Progenitor cell of endocrine pancreas (in vitro differentiated cells): ENCODE results near the gene TAL2. TPM values are rescaled to one million over a fixed set of nuclear protein-coding genes. Genes with fewer than 3 reads are reported as not detected.

Experiments used
- DNase-seq: peaks from one replicate; pipeline ENCODE4 v3.0.0; 2021; ENCODE audit warnings: low spot score; ENCODE audit not compliant: unreplicated experiment
- H3K27ac Mint-ChIP-seq: 2 replicates; pipeline ENCODE4 v1.8.0; 2021; ENCODE audit warnings: mild to moderate bottlenecking, moderate library complexity, mixed read lengths
- H3K27me3 Mint-ChIP-seq: 2 replicates; pipeline ENCODE4 v1.8.0; 2021; ENCODE audit warnings: mixed read lengths
- H3K36me3 Mint-ChIP-seq: 2 replicates; pipeline ENCODE4 v1.8.0; 2022; ENCODE audit warnings: mixed read lengths; ENCODE audit not compliant: insufficient read depth
- H3K4me1 Mint-ChIP-seq: 2 replicates; pipeline ENCODE4 v1.8.0; 2021; ENCODE audit warnings: low read depth, mixed read lengths
- H3K4me3 Mint-ChIP-seq: 2 replicates; pipeline ENCODE4 v1.8.0; 2021; ENCODE audit warnings: low read depth, mild to moderate bottlenecking, moderate library complexity, mixed read lengths
- H3K9me3 Mint-ChIP-seq: 2 replicates; pipeline ENCODE4 v1.8.0; 2021; ENCODE audit warnings: low read depth, mixed read lengths
- total RNA-seq: library from RNA; stranded (reverse); gene quantifications from 2 replicates; pipeline ENCODE4 v1.2.1, GENCODE V29; 2021
- TF ChIP-seq, protein P1 (sequence below): fragments of 200-600 bp; sonication (generic); IDR thresholded peaks from one replicate; pipeline ENCODE4 v1.5.0; 2021; ENCODE audit warnings: antibody characterized with exemption, mild to moderate bottlenecking; ENCODE audit not compliant: unreplicated experiment

The TAL2 gene
- total RNA-seq, 1 donor from 2014 or later: 2.2 TPM

DNA sequence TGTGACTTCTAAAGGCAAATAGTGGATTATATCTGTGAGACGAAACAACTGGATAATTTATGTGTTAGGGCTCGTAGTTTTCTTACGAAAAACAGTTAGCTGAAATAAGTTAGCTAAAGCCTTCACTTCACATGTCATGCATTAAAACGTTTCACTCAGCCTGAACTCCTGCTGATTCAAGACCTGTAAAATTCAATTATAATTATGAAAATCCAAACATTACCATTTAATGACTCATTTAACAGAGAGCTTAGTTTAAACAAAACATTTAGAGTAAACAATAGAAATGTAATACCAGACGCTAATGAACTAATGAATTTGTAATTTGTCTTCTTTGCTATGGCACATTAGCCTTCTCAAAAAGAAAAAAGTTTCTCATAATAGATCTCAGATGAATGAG lies 1.7 kb downstream of the TAL2 start:
- TF ChIP-seq, protein P1, sequence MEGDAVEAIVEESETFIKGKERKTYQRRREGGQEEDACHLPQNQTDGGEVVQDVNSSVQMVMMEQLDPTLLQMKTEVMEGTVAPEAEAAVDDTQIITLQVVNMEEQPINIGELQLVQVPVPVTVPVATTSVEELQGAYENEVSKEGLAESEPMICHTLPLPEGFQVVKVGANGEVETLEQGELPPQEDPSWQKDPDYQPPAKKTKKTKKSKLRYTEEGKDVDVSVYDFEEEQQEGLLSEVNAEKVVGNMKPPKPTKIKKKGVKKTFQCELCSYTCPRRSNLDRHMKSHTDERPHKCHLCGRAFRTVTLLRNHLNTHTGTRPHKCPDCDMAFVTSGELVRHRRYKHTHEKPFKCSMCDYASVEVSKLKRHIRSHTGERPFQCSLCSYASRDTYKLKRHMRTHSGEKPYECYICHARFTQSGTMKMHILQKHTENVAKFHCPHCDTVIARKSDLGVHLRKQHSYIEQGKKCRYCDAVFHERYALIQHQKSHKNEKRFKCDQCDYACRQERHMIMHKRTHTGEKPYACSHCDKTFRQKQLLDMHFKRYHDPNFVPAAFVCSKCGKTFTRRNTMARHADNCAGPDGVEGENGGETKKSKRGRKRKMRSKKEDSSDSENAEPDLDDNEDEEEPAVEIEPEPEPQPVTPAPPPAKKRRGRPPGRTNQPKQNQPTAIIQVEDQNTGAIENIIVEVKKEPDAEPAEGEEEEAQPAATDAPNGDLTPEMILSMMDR: no peak
- H3K9me3 Mint-ChIP-seq: no peaks in the 10 kb centered on the region
- peaks cover 2% of the 10 kb centered on the region for H3K4me1 Mint-ChIP-seq
- H3K27me3 Mint-ChIP-seq: peaks cover 47% of the 10 kb centered on the region
- H3K36me3 Mint-ChIP-seq: no peaks in the 10 kb centered on the region
- no peak overlapping the region for H3K4me3 Mint-ChIP-seq
- no peak for DNase-seq
- H3K27ac Mint-ChIP-seq: no peak overlapping the region

DNA sequence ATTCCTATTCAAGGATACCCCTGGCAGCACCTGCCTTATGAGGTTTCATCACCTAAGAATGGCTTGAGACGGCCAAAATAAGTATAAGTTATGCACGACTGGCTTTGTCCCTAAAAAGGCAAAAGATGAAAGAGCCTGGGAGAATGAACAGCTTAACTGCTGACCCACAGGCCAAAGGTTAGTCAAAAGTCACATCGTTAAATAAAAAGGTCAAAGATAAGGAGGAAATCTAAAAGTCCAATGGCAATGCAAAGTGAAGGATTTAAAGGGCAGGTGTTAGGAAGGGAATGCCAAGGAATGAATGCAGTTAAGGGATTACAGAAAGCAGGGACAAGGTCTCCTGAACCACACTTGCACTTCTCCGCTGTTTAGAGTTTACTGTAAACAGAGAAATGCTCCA lies 5.6 kb downstream of the TAL2 start:
- Mint-ChIP-seq H3K4me1 (peaks cover 2% of the 10 kb centered on the region), H3K4me3 (no peak overlapping the region), H3K9me3 (no peaks in the 10 kb centered on the region), H3K27me3 (peaks cover 47% of the 10 kb centered on the region), H3K27ac (no peak overlapping the region), H3K36me3 (no peaks in the 10 kb centered on the region)
- no peak for DNase-seq
- TF ChIP-seq, protein P1: no peak

DNA sequence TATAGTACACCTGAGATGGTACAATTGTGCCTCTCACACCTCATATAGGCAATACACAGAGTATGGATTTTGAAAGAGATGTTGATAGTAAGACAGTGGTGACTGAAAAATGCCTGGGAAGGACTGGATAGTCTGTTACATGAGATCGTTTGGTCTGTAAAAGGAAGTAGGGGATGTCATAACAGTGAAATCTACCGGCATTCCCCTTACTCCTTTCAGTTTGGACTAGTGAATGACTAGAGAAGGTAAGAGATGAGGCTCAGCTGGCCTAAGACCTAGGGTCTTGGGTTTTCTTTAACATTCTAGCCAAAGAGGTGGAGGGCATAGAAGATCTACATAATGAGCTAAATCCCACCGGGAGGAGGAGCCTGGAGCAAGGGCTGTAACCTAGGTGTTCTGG lies 8.1 kb downstream of the TAL2 start:
- TF ChIP-seq, protein P1: no peak
- no peak overlapping the region for H3K27ac Mint-ChIP-seq

DNA sequence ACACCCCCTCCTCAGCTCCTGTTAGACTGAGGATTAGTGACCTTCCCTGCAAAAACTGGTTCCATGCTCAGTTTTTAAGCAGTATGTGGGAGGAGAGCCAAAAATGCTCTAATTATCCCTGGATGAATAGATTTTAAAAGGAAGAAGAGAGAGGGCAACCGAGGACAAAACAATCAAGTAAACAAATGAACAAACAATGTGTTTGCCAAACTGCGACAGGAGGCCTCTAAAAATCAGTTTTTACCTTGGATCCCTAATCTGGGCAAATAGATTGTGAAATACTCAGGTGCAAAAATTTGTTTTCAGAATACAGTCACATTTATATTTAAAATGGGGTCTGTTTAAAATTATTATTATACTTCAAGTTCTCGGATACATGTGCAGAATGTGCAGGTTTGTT lies 8.5 kb downstream of the TAL2 start:
- TF ChIP-seq, protein P1: no peak
- H3K4me1 Mint-ChIP-seq: peaks cover 2% of the 10 kb centered on the region

More for the DNA sequence above, 8.1 kb downstream of the TAL2 start:
- DNase-seq: no peak
- Mint-ChIP-seq H3K4me1 (peaks cover 2% of the 10 kb centered on the region), H3K36me3 (no peaks in the 10 kb centered on the region), H3K9me3 (no peaks in the 10 kb centered on the region), H3K4me3 (no peak overlapping the region), H3K27me3 (peaks cover 37% of the 10 kb centered on the region)

DNA sequence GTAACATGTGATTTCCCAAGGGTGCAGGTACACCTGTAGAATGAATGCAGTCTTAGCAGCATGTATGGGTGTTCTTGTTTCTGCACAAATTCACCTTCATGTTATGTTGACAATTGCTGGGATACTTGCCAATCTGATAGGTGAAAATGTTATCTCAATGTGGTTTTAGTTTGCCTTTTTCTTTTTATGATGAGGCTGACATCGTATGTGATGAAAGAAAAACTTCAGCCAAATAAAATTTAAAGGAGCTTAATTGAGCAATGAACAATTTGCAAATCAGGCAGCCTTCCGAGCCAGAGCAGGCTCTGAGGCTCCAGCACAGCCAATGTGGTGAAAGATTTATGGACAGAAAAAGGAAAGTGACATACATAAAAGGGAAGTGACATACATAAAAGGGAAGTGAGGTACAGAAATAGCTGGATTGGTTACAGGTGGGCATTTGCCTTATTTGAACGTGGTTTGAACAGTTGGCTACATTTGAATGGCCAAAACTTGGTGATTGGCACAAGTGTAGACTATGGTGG lies 10.5 kb downstream of the TAL2 start:
- Mint-ChIP-seq H3K36me3 (no peaks in the 10 kb centered on the region), H3K4me1 (peaks cover 5% of the 10 kb centered on the region), H3K9me3 (no peaks in the 10 kb centered on the region), H3K4me3 (no peak overlapping the region), H3K27me3 (peaks cover 24% of the 10 kb centered on the region), H3K27ac (no peak overlapping the region)
- no peak for DNase-seq
- TF ChIP-seq, protein P1: no peak

More for the DNA sequence above, 8.5 kb downstream of the TAL2 start:
- H3K36me3 Mint-ChIP-seq: no peaks in the 10 kb centered on the region
- no peak overlapping the region for H3K4me3 Mint-ChIP-seq
- H3K27ac Mint-ChIP-seq: no peak overlapping the region
- no peak for DNase-seq
- peaks cover 35% of the 10 kb centered on the region for H3K27me3 Mint-ChIP-seq
- no peaks in the 10 kb centered on the region for H3K9me3 Mint-ChIP-seq
